ENCODE measurements around the gene ZCCHC7.

- TF ChIP-seq CTCF (IDR thresholded peaks at IDR 0.05) (no peak), EP300 (IDR thresholded peaks at IDR 0.05) (no peak), POLR2A (IDR thresholded peaks at IDR 0.05; ENCODE audit: low read depth) (no peak), POLR2AphosphoS5 (IDR thresholded peaks at IDR 0.05) (peak; percentile 84 to 93)
Measured at GRCh38 chr9:37079370-37080164, 40.8 kb upstream of the ZCCHC7 start.
